ENCODE measurements around the gene SPATA20. TPM values are rescaled to one million over a fixed set of nuclear protein-coding genes. Genes with fewer than 3 reads are reported as not detected.

SPATA20 gene
- total and polyA plus RNA-seq, 9 donors: 43.5 to 81.2 (median 60.5) TPM

DNA sequence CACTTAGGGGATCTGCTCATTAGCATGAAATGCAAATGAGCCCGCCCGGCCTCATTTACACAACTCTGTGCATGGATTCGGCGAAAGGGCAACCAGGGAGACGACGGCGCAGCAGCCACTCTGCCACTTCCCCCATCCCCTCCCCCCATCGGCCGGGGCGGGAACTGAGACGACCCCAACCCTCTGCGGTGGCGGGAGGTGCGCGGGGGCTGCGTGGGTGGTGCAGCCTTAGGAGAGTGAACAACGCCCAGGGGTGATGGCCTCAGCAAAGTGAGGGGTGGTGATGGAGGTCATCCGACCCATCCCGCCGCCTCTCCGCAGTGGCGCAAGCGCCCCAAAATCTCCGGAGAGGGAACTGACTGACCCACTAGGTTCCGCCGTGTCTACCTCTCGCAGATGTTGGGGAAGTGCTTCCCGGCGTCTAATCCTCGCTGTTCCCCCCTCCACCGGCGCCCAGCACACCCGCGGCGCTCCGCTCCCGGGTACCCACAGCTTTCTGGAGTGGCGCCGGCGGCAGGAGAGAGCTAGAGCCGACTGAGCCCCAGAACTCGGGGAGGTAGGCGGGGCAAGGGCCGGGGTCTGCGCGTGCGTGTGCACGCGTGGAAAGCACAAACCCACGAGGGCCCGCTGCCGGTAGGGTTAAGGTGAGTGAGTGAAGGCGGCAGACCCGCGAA, 12.1 kb downstream of the SPATA20 start:
- no peak overlapping the region for H3K4me3 ChIP-seq
- H3K27me3 ChIP-seq: no peaks in the 10 kb centered on the region
- TF ChIP-seq POLR2A (IDR thresholded peaks at IDR 0.05) (no peak), EP300 (IDR thresholded peaks at IDR 0.05) (no peak)
- TF ChIP-seq, protein P1, sequence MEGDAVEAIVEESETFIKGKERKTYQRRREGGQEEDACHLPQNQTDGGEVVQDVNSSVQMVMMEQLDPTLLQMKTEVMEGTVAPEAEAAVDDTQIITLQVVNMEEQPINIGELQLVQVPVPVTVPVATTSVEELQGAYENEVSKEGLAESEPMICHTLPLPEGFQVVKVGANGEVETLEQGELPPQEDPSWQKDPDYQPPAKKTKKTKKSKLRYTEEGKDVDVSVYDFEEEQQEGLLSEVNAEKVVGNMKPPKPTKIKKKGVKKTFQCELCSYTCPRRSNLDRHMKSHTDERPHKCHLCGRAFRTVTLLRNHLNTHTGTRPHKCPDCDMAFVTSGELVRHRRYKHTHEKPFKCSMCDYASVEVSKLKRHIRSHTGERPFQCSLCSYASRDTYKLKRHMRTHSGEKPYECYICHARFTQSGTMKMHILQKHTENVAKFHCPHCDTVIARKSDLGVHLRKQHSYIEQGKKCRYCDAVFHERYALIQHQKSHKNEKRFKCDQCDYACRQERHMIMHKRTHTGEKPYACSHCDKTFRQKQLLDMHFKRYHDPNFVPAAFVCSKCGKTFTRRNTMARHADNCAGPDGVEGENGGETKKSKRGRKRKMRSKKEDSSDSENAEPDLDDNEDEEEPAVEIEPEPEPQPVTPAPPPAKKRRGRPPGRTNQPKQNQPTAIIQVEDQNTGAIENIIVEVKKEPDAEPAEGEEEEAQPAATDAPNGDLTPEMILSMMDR (IDR thresholded peaks at IDR 0.05): no peak
- peak overlapping the region; percentile 24 to 34 for H3K27ac ChIP-seq
- WGBS, 3 donors: 1 to 3% (median 2%) methylated on average over 43 to 55 of the region's 55 CpGs
- peaks cover 10% of the 10 kb centered on the region for H3K4me1 ChIP-seq (ENCODE audit: insufficient read depth)
- DNase-seq: peak in 4 of 5 donors; percentile 66 to 76 (median 68)
- no peaks in the 10 kb centered on the region for H3K36me3 ChIP-seq
- no peaks in the 10 kb centered on the region for H3K9me3 ChIP-seq
- intact Hi-C loops (cut with DNase I): no loop called here

DNA sequence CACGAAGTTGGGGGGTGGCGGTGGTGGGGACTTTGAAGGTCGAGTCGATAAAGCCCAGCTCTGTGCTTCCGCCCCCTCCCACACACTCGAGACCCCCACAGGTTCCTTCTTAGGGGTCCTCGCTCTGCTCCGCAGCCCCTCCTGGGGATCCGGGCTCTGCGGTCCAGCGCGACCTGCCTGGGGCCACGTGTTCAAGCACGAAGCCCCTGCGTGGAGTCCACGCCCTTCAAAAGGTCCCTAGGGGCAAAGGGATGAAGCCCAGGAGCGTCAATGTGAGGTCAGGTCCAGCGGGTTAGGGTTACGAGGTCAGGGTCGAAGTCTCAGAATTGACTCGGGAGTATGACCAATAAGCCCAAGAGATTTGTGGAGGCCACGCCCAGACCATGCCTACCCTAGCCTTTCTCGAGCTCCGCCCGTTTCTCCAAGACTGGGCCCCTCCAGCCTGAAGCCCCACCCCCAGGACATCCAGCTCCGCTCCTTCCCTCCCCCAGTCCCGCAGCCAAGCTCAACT, 12.8 kb downstream of the SPATA20 start:
- Histone ChIP-seq H3K9me3 (no peaks in the 10 kb centered on the region), H3K4me3 (peak overlapping the region; percentile 51), H3K36me3 (no peaks in the 10 kb centered on the region), H3K4me1 (ENCODE audit: insufficient read depth) (peaks cover 14% of the 10 kb centered on the region), H3K27me3 (no peaks in the 10 kb centered on the region), H3K27ac (peak overlapping the region in 1 of 2 donors; percentile 16)
- 2 to 3% (median 2%) methylated on average over 25 to 27 of the region's 27 CpGs for WGBS, 3 donors
- DNase-seq: peak; percentile 79 to 90 (median 86)
- TF ChIP-seq POLR2A (IDR thresholded peaks at IDR 0.05) (no peak), EP300 (IDR thresholded peaks at IDR 0.05) (no peak)
- TF ChIP-seq, protein P1 (IDR thresholded peaks at IDR 0.05): peak in 1 of 3 donors; percentile 11
- intact Hi-C loops (cut with DNase I): no loop called here

GRCh38 chr17:50560185-50560824, 13.3 kb downstream of the SPATA20 start, which contains the start of gene CACNA1G:
CACNA1G (plus strand) TSS chr17:50560715; CDS start chr17:50561460, 745 bp downstream.
- H3K4me3 ChIP-seq: peak within 1 kb of the TSS; percentile 51
- TF ChIP-seq EP300 (IDR thresholded peaks at IDR 0.05) (no peak), POLR2A (IDR thresholded peaks at IDR 0.05) (peak; percentile 58)
- peak within 1 kb of the TSS in 1 of 2 donors; percentile 32 for H3K27ac ChIP-seq
- H3K9me3 ChIP-seq: no peaks in the 10 kb centered on the region
- intact Hi-C loops (cut with DNase I): no loop called here
- peak; percentile 92 to 97 (median 94) for DNase-seq
- H3K4me1 ChIP-seq (ENCODE audit: insufficient read depth): peaks cover 17% of the 10 kb centered on the region
- 0 to 1% (median 1%) methylated on average over 41 to 56 of the region's 56 CpGs for WGBS, 3 donors
- no peaks in the 10 kb centered on the region for H3K36me3 ChIP-seq
- H3K27me3 ChIP-seq: no peaks in the 10 kb centered on the region

GRCh38 chr17:50560931-50561745, 14.2 kb downstream of the SPATA20 start:
- H3K36me3 ChIP-seq: no peaks in the 10 kb centered on the region
- TF ChIP-seq POLR2A (IDR thresholded peaks at IDR 0.05) (no peak), EP300 (IDR thresholded peaks at IDR 0.05) (no peak)
- TF ChIP-seq, protein P1 (IDR thresholded peaks at IDR 0.05): no peak
- intact Hi-C loops (cut with DNase I): no loop called here
- H3K27me3 ChIP-seq: no peaks in the 10 kb centered on the region
- WGBS, 3 donors: 1 to 4% (median 2%) methylated on average over 33 to 82 of the region's 88 CpGs
- peak overlapping the region; percentile 51 for H3K4me3 ChIP-seq
- peaks cover 17% of the 10 kb centered on the region for H3K4me1 ChIP-seq (ENCODE audit: insufficient read depth)
- no peaks in the 10 kb centered on the region for H3K9me3 ChIP-seq
- DNase-seq: peak in 4 of 5 donors; percentile 64 to 77 (median 74)
- peak overlapping the region in 1 of 2 donors; percentile 32 for H3K27ac ChIP-seq

Data from ovary (tissue), 9 donors.